SK-N-SH (cell line): ENCODE data around the gene MYLIP. TPM values are rescaled to one million over a fixed set of nuclear protein-coding genes. Genes with fewer than 3 reads are reported as not detected.

Source experiments
- EP300 ChIP-seq, 2 experiments: IDR thresholded peaks; 2 replicates each; pipeline versions ENCODE4 v1.4.0 to v1.6.1; 2012; ENCODE audit warnings: borderline replicate concordance in 1 of 2, low read depth in 1 of 2, low read length in 1 of 2
- GATA2 ChIP-seq: sonication (generic); formaldehyde crosslinking; IDR thresholded peaks from 2 replicates; pipeline ENCODE4 v1.5.0; 2020; ENCODE audit warnings: mild to moderate bottlenecking, missing genetic modification reagents
- IRF3 ChIP-seq: fragments of 150-350 bp; IDR thresholded peaks from 2 replicates; pipeline ENCODE4 v1.6.1; 2016; ENCODE audit warnings: mild to moderate bottlenecking, low read depth, low read length
- NFIC ChIP-seq: IDR thresholded peaks from 2 replicates; pipeline ENCODE4 v1.4.0; 2012; ENCODE audit warnings: borderline replicate concordance
- RAD21 ChIP-seq: IDR thresholded peaks from 2 replicates; pipeline ENCODE4 v1.6.1; 2012; ENCODE audit warnings: mild to moderate bottlenecking, low read length
- YY1 ChIP-seq: IDR thresholded peaks from 2 replicates; pipeline ENCODE4 v1.4.0; 2012; ENCODE audit warnings: low read depth, mild to moderate bottlenecking
- polyA plus RNA-seq, 3 experiments: library from polyadenylated mRNA; depleted of rRNA; stranded (reverse); fragments of >200 nt; gene quantifications; 2 replicates each; pipeline ENCODE4 v1.2.3, GENCODE V29; 2012
- small RNA-seq, 7 experiments: library from RNA; depleted of rRNA; stranded (forward); fragments of <200 nt; gene quantifications; one replicate each; pipeline ENCODE3, GENCODE V24; 2012

Gene MYLIP
- polyA plus RNA-seq, 1 of the 3 experiments (the other 2 are of a cell fraction): 3.1 TPM

- TF ChIP-seq NFIC: no peak
- no peak for TF ChIP-seq EP300 (IDR thresholded peaks at IDR 0.05; ENCODE audit: borderline replicate concordance in 1 of 2, low read depth in 1 of 2, low read length in 1 of 2)
- no peak for TF ChIP-seq YY1
- TF ChIP-seq GATA2: no peak
- no peak for TF ChIP-seq RAD21
- no peak for TF ChIP-seq IRF3
Measured at GRCh38 chr6:16196984-16197546, 68.2 kb downstream of the MYLIP start (continued).

Small RNA genes within 50 kb of the gene (small RNA-seq; reads per million reads assigned to genes)
- 0 reads per million in 7 experiments for gene MIR4639

Other genes starting within 250 kb of the MYLIP start
- gene GMPR, start 109.5 kb downstream of the MYLIP start, polyA plus RNA-seq (2012; rRNA removed): 18.4 and 21.0 TPM in 2 replicates